ENCODE results near the gene CCT5. TPM values are rescaled to one million over a fixed set of nuclear protein-coding genes. Genes with fewer than 3 reads are reported as not detected.
"Not testable (repeated sequence)": the region's sequence is repeated elsewhere in the genome, so short reads cannot be mapped to it uniquely, and the experiment has no call there.

CCT5 gene
- total RNA-seq, 2 donors from 2014 or later = 311 to 417 TPM

DNA sequence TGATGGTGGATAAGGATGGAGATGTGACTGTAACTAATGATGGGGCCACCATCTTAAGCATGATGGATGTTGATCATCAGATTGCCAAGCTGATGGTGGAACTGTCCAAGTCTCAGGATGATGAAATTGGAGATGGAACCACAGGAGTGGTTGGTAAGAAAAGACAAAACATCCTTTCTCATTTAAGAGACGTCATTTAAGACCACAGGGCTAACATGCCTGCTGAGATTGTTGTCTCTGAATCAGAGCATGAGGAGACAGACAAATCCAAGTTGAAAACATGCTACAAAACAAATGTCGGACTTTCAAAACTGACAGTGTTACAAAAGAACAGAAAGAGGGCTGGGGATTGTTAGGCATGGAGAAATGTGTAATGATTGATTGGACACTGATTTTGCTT, 4.6 kb downstream of the CCT5 start:
- Mint-ChIP-seq H3K4me1 (ENCODE audit: low read depth in 2 of 2) (peaks cover 44 to 46% of the 10 kb centered on the region in 2 donors), H3K36me3 (peaks cover 60% of the 10 kb centered on the region), H3K27ac (no peak overlapping the region), H3K9me3 (no peaks in the 10 kb centered on the region), H3K27me3 (no peaks in the 10 kb centered on the region), H3K4me3 (no peak overlapping the region)
- ATAC-seq (no peak), DNase-seq (ENCODE audit: low spot score) (no peak)

DNA sequence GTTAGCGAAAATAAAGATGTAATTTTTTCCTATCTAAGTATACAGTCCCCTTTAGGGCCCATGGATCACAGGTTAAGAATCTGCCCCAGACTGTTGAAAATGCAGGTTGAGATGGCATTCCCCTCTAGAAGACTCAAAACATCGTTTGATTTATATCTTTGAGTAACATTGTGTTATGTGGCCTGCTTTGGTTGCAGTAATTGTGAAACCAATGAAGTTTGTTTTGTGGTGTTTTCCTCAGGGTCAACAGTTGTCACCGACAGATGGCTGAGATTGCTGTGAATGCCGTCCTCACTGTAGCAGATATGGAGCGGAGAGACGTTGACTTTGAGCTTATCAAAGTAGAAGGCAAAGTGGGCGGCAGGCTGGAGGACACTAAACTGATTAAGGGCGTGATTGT, 7.8 kb downstream of the CCT5 start:
- peaks cover 31 to 32% of the 10 kb centered on the region in 2 donors for H3K4me1 Mint-ChIP-seq (ENCODE audit: low read depth in 2 of 2)
- peak overlapping the region in 1 of 2 donors; percentile 10 for H3K27ac Mint-ChIP-seq
- DNase-seq (ENCODE audit: low spot score) (no peak), ATAC-seq (no peak)
- H3K4me3 Mint-ChIP-seq = no peak overlapping the region
- H3K27me3 Mint-ChIP-seq = no peaks in the 10 kb centered on the region
- peaks cover 65% of the 10 kb centered on the region for H3K36me3 Mint-ChIP-seq
- no peaks in the 10 kb centered on the region for H3K9me3 Mint-ChIP-seq

DNA sequence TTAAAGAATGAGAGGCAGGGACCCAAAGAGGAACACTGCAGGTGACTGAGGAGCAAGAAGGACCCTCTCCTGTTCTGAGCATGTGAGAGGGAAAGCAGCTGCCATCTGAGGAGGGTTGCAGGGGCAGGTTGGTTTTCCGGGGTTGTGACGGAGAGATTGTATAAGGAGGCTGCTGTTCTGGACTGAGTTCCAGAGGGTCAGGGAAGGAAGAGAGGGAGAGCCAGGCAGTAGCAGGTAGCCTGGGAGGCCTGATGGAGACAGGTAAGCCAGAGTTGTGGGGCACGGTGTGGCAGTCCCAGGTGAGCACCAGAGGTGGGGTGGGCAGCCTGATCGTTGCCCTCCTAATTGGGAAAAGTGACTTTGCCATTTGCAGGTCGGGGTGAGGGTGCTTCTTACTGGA, 9.8 kb downstream of the CCT5 start:
- H3K27me3 Mint-ChIP-seq = no peaks in the 10 kb centered on the region
- peak overlapping the region in 1 of 2 donors; percentile 52 for H3K27ac Mint-ChIP-seq
- ATAC-seq = no peak
- DNase-seq (ENCODE audit: low spot score) = no peak
- no peaks in the 10 kb centered on the region for H3K9me3 Mint-ChIP-seq
- no peak overlapping the region for H3K4me3 Mint-ChIP-seq
- H3K4me1 Mint-ChIP-seq (ENCODE audit: low read depth in 2 of 2) = peaks cover 17 to 23% of the 10 kb centered on the region in 2 donors
- H3K36me3 Mint-ChIP-seq = peaks cover 64% of the 10 kb centered on the region

DNA sequence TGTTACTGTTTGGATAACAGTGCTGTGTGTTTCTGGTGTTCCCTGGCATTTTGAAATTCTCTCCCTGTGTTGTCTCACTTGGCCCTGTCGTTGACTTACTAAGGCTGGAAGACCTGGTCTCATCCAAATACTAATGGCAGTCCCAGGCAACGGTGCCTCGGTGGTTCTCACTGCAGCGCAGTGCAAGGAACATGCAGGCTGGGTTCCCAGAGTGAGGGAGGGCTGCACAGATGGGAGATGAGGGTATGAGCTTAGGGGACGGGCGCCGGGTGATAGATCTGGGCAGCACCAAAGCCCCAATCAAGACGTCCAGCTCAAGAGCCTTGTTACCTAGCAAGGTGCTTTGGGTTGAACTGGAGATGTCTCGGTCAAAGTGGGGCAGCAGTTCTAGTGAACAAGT, 11.0 kb downstream of the CCT5 start:
- DNase-seq (ENCODE audit: low spot score) (no peak), ATAC-seq (no peak)
- Mint-ChIP-seq H3K27ac (no peak overlapping the region), H3K36me3 (peaks cover 53% of the 10 kb centered on the region), H3K4me3 (no peak overlapping the region), H3K27me3 (no peaks in the 10 kb centered on the region), H3K9me3 (no peaks in the 10 kb centered on the region), H3K4me1 (ENCODE audit: low read depth in 2 of 2) (peaks cover 8 to 16% of the 10 kb centered on the region in 2 donors)

DNA sequence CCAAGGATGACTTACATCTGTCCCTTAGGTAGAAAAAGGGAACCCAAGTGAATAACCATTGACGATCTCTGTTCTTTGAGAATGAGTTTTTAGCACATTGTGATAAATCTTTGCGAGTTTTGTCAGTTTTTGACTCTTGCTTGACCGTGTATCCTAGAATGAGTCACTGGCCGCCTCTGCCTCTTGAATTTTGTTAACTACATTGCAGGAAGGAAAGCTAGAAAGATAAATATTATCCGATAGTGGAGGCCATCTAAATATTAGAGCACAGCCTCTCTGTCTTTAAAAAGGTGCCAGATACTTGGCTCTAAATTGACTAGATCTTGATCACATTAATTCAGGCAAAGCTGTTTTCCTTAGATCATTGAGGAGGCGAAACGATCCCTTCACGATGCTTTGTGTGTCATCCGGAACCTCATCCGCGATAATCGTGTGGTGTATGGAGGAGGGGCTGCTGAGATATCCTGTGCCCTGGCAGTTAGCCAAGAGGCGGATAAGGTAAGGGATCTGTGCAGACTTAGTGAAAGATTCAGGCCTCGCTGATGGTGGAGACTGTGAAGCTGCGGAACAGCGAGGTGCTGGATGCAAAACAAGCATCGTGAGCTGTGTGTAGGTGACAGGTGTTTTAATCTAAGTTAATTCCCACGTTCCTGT, 12.2 kb downstream of the CCT5 start:
- peaks cover 55% of the 10 kb centered on the region for H3K36me3 Mint-ChIP-seq
- no peaks in the 10 kb centered on the region for H3K9me3 Mint-ChIP-seq
- H3K27ac Mint-ChIP-seq = no peak overlapping the region

DNA sequence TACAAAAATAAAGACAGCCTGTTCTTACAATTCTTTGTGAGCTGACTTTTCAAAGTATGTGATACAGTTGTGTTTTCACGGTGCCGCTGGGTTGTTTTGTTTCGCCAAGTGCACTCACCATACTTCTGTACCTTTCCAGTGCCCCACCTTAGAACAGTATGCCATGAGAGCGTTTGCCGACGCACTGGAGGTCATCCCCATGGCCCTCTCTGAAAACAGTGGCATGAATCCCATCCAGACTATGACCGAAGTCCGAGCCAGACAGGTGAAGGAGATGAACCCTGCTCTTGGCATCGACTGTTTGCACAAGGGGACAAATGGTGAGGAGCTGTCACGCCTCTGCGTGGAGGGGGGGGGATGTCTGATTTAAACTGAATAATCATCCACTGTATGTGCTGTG, 12.9 kb downstream of the CCT5 start:
- Mint-ChIP-seq H3K27me3 (no peaks in the 10 kb centered on the region), H3K27ac (no peak overlapping the region), H3K36me3 (peaks cover 49% of the 10 kb centered on the region), H3K4me3 (no peak overlapping the region), H3K9me3 (no peaks in the 10 kb centered on the region), H3K4me1 (ENCODE audit: low read depth in 2 of 2) (peaks cover 8 to 17% of the 10 kb centered on the region in 2 donors)
- ATAC-seq = no peak
- no peak for DNase-seq (ENCODE audit: low spot score)

More for the DNA sequence above, 12.2 kb downstream of the CCT5 start:
- H3K27me3 Mint-ChIP-seq = no peaks in the 10 kb centered on the region
- peaks cover 8 to 16% of the 10 kb centered on the region in 2 donors for H3K4me1 Mint-ChIP-seq (ENCODE audit: low read depth in 2 of 2)
- ATAC-seq (no peak), DNase-seq (ENCODE audit: low spot score) (no peak)
- H3K4me3 Mint-ChIP-seq = no peak overlapping the region

DNA sequence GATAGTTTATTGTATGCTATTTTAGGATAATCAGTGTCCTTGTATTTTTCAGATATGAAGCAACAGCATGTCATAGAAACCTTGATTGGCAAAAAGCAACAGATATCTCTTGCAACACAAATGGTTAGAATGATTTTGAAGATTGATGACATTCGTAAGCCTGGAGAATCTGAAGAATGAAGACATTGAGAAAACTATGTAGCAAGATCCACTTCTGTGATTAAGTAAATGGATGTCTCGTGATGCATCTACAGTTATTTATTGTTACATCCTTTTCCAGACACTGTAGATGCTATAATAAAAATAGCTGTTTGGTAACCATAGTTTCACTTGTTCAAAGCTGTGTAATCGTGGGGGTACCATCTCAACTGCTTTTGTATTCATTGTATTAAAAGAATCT, 14.5 kb downstream of the CCT5 start:
- DNase-seq (ENCODE audit: low spot score) = no peak
- H3K27me3 Mint-ChIP-seq = no peaks in the 10 kb centered on the region
- H3K9me3 Mint-ChIP-seq = no peaks in the 10 kb centered on the region
- peak overlapping the region in 1 of 2 donors; percentile 47 for H3K27ac Mint-ChIP-seq
- H3K36me3 Mint-ChIP-seq = peaks cover 38% of the 10 kb centered on the region
- ATAC-seq = no peak
- no peak overlapping the region for H3K4me3 Mint-ChIP-seq
- H3K4me1 Mint-ChIP-seq (ENCODE audit: low read depth in 2 of 2) = peaks cover 5 to 8% of the 10 kb centered on the region in 2 donors

DNA sequence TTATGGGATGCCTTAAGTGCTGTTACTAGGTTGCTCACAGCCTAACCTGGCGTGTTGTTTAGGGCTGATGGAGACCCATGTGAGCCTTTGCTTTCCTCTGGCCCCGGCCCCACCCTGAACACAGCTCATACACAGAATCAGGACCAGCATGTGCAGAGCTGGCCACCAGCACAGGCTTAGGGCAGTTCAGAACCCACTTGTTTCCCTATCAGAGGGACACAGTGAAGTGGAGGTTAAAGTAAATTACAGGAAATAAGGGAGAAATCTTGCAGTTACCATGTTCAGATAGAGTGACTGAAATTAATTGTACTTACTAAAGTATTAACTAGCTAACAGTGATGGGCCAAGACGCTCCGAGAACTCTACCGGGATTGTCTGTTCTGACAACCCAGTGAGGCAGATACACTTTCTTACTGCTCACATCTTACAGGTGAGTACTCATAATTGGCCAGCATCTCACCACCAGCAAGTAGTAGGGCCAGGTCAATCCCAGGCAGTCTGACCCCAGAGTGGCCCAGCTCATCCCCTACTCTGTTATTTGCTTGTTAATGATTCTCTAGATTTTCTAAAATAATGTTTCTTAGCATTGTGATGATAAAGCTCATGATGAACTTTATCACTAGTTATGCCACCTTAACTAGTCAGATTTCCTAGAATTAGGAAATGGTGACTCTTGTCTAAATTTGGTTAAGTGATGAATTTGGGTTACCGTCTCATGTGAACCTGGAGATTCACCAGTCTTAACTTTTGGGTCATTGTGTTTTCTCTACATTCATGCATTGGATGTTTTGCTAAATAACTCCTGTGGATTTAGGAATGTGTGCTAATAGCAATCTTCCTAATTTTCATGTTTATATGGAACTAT, 15.4 kb downstream of the CCT5 start:
- Mint-ChIP-seq H3K4me1 (ENCODE audit: low read depth in 2 of 2) (peaks cover 0 to 4% of the 10 kb centered on the region in 2 donors), H3K4me3 (no peak overlapping the region), H3K36me3 (peaks cover 32% of the 10 kb centered on the region), H3K9me3 (no peaks in the 10 kb centered on the region), H3K27ac (peak overlapping the region in 1 of 2 donors; percentile 25), H3K27me3 (no peaks in the 10 kb centered on the region)
- ATAC-seq (peak in 1 of 2 donors; percentile 44), DNase-seq (ENCODE audit: low spot score) (no peak)

DNA sequence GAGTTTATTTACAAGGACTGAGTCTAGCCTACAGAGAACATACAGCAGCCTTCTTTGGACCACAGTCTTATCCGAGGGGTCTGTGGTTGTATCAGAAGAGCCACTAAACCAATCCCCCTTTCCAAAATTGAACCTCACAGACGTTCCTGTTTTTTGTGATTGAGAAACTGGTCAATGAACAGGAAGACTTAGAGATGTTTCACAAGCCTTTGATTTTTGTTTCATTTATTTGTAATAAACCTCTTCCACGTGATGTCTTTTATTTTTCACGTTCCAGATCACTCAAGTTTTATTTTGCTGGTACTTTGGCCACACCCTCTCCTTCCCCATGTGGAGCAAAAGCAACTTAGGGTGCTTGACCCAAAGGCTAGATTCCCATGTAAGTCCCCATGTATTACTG, 16.1 kb downstream of the CCT5 start:
- peaks cover 27% of the 10 kb centered on the region for H3K36me3 Mint-ChIP-seq
- peaks cover 0 to 4% of the 10 kb centered on the region in 2 donors for H3K4me1 Mint-ChIP-seq (ENCODE audit: low read depth in 2 of 2)
- no peaks in the 10 kb centered on the region for H3K9me3 Mint-ChIP-seq
- no peak overlapping the region for H3K27ac Mint-ChIP-seq
- ATAC-seq = no peak
- no peaks in the 10 kb centered on the region for H3K27me3 Mint-ChIP-seq
- no peak overlapping the region for H3K4me3 Mint-ChIP-seq
- DNase-seq (ENCODE audit: low spot score) = no peak

DNA sequence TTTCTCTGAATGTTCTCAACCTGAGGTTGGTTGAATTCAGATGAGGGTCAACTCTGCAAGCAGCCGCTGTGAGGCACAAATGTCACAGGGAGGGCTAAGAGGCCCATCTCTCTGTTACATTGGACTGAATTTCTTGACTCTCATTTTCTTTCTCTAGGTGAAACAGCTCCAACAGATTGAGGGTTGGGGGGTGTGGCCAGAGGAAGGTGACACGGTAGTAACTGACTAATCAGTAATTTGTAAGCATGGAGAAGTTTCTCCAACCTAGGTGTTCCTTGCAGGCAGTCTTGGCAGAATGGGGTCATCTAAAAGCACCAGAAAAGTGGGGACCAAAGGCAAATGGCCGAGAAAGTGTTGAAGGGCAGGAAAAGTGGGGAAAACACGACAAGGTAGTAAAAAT, 16.8 kb downstream of the CCT5 start:
- no peaks in the 10 kb centered on the region for H3K9me3 Mint-ChIP-seq
- no peak overlapping the region for H3K27ac Mint-ChIP-seq
- peaks cover 0 to 4% of the 10 kb centered on the region in 2 donors for H3K4me1 Mint-ChIP-seq (ENCODE audit: low read depth in 2 of 2)
- no peak overlapping the region for H3K4me3 Mint-ChIP-seq
- no peak for ATAC-seq
- no peaks in the 10 kb centered on the region for H3K27me3 Mint-ChIP-seq
- peaks cover 26% of the 10 kb centered on the region for H3K36me3 Mint-ChIP-seq
- no peak for DNase-seq (ENCODE audit: low spot score)

DNA sequence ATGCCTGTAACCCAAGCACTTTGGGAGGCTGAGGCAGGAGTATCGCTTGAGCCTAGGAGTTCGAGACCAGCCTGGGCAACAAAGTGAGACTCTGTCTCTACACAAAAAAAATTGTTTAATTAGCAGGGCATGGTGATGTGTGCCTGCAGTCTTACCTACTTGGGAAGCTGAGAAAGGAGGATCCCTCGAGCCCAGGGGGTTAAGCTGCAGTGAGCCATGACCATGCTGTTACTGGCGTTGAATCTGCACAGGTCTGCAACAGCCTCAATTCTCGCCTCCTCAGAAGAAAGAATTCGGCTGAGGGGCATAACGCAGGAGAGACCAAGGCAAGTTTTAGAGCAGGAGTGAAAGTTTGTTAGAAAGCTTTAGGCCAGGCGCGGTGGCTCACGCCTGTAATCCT, 18.0 kb downstream of the CCT5 start:
- no peaks in the 10 kb centered on the region for H3K9me3 Mint-ChIP-seq
- H3K27me3 Mint-ChIP-seq = no peaks in the 10 kb centered on the region
- peaks cover 14% of the 10 kb centered on the region for H3K36me3 Mint-ChIP-seq
- DNase-seq (ENCODE audit: low spot score) = no peak
- no peak overlapping the region for H3K4me3 Mint-ChIP-seq
- H3K4me1 Mint-ChIP-seq (ENCODE audit: low read depth in 2 of 2) = peaks cover 0 to 4% of the 10 kb centered on the region in 2 donors
- no peak overlapping the region for H3K27ac Mint-ChIP-seq
- no peak for ATAC-seq

DNA sequence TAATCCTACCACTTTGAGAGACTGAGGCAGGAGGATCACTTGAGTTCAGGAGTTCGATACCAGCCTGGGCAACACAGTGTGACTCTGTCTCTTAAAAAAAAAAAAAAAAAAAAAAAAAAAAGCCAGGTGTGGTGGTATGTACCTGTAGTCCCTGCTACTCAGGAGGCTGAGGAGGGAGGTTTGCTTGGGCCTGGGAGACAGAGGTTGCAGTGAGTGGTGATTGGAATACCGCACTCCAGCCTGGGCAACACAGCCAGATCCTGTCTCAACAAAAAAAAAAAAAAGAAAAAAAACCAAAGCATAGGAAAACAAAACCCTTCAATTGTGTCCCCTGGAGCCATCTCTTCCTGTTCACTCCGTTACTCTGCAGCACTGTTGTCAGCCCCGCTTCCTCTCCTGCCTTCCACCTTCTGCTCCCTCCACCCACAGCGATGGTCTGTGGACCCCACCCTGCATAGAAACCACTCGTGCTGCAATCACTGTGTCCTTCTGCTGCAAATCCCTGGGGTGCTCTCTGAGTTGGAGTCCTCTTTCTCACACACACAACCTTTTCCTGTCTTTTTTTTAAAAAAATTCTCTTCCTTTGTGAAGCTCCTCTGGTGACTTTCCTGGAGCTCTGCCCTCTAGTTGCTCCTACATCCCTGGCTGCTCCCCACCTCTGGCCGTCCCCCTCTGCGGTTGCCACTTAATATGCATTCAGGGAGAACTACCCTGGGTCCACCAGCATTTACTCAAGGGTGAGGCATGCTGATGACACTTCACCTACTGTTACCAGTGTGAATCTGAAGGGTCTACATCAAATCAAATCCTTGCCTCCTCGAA, 22.2 kb downstream of the CCT5 start:
- no peaks in the 10 kb centered on the region for H3K9me3 Mint-ChIP-seq
- H3K27ac Mint-ChIP-seq = no peak overlapping the region
- H3K4me1 Mint-ChIP-seq (ENCODE audit: low read depth in 2 of 2) = peaks cover 5 to 9% of the 10 kb centered on the region in 2 donors
- DNase-seq (ENCODE audit: low spot score) (no peak), ATAC-seq (no peak)
- H3K27me3 Mint-ChIP-seq = peaks cover 2 to 10% of the 10 kb centered on the region in 2 donors
- H3K4me3 Mint-ChIP-seq = no peak overlapping the region
- no peaks in the 10 kb centered on the region for H3K36me3 Mint-ChIP-seq

DNA sequence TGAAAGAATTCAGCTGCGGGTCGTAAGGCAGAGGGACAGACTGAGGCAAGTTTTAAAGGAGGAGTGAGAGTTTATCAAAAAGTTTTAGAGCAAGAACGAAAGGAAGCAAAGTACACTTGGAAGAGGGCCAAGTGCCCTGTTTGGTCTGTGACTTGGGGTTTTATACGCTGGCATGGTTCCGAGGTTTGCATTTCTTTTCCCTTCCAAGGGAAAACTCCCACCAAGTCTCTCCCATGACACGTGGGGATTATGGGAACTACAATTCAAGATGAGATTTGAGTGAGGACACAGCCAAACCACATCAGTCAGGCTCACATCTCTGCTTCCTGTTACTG, 22.8 kb downstream of the CCT5 start:
- not testable (repeated sequence) for H3K4me1 Mint-ChIP-seq (ENCODE audit: low read depth in 2 of 2); H3K9me3 Mint-ChIP-seq; H3K36me3 Mint-ChIP-seq; H3K27me3 Mint-ChIP-seq; H3K27ac Mint-ChIP-seq; DNase-seq (ENCODE audit: low spot score); H3K4me3 Mint-ChIP-seq; ATAC-seq

DNA sequence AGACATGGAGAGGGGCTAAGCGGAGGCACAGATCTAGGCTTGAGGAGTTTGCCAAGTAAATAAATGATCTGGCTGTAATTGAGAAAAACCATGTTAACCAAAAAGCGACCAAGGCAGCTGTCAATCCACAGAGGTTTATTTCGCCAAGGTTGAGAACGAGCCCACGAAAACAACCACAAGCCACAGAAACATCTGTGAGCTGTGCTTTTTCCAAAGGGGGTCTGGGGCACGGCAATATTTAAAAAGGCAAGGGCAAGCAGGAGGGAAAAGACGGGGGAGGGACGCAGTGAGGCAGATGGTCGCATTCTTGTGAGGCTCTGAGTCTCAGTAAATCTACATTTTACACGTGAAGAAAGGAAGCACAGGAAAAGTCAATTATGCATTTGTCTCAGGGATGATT, 25.4 kb downstream of the CCT5 start:
- no peak overlapping the region for H3K4me3 Mint-ChIP-seq
- no peak overlapping the region for H3K27ac Mint-ChIP-seq
- peaks cover 5% of the 10 kb centered on the region in 2 donors for H3K4me1 Mint-ChIP-seq (ENCODE audit: low read depth in 2 of 2)
- no peak for DNase-seq (ENCODE audit: low spot score)
- H3K27me3 Mint-ChIP-seq = peaks cover 5 to 10% of the 10 kb centered on the region in 2 donors
- no peak for ATAC-seq
- H3K36me3 Mint-ChIP-seq = no peaks in the 10 kb centered on the region
- H3K9me3 Mint-ChIP-seq = no peaks in the 10 kb centered on the region
